CD4-positive, alpha-beta T cell (primary cell): ENCODE data around the gene GLIS1. TPM values are rescaled to one million over a fixed set of nuclear protein-coding genes. Genes with fewer than 3 reads are reported as not detected.

ENCODE experiments used
- ATAC-seq: fragments of 200-7000 bp; cut with Tn5 transposase; one replicate; pipeline ENCODE4 v1.10.0; 2022; ENCODE audit warnings: mild to moderate bottlenecking; ENCODE audit not compliant: poor library complexity
- CTCF ChIA-PET: fragments of 350-600 bp; sonication (Branson Sonifier 250); formaldehyde crosslinking; loops from one replicate; lab custom pipeline; 2021; ENCODE audit warnings: antibody characterized with exemption, inconsistent platforms; lab: Charles Lee
- POLR2A ChIA-PET: fragments of 350-600 bp; sonication (Branson Sonifier 250); formaldehyde crosslinking; loops from one replicate; lab custom pipeline; 2021; ENCODE audit warnings: antibody characterized with exemption, inconsistent platforms; lab: Charles Lee
- DNase-seq, 14 experiments: peaks; one replicate each; pipeline ENCODE4 v3.0.0-alpha.2; 2013 to 2020; ENCODE audit warnings: mixed read lengths in 2 of 14
- H3K27ac ChIP-seq, 2 donors: one replicate each; pipeline versions ENCODE4 v1.5.1 to v1.7.0; 2013; ENCODE audit warnings: low read length in 2 of 2, low read depth in 1 of 2, mild to moderate bottlenecking in 1 of 2
- H3K27me3 ChIP-seq, 2 experiments: 1 replicate in 1 of 2; 2 replicates in 1 of 2; pipeline versions ENCODE4 v1.6.1 to v1.7.0; 2013; ENCODE audit warnings: low read length in 2 of 2, control low read depth in 1 of 2, mild to moderate bottlenecking in 1 of 2, moderate library complexity in 1 of 2; ENCODE audit not compliant: insufficient read depth in 2 of 2, control insufficient read depth in 1 of 2
- H3K36me3 ChIP-seq: one replicate; pipeline ENCODE4 v1.6.1; 2013; ENCODE audit warnings: low read length, control low read depth; ENCODE audit not compliant: insufficient read depth
- H3K4me1 ChIP-seq: one replicate; pipeline ENCODE4 v1.6.1; 2013; ENCODE audit warnings: low read length, control low read depth; ENCODE audit not compliant: insufficient read depth
- H3K4me3 ChIP-seq: one replicate; pipeline ENCODE4 v1.5.1; 2013; ENCODE audit warnings: mild to moderate bottlenecking, low read length, moderate library complexity
- H3K9me3 ChIP-seq, 2 experiments: 1 replicate in 1 of 2; 2 replicates in 1 of 2; pipeline versions ENCODE4 v1.6.1 to v1.7.0; 2013; ENCODE audit warnings: low read length in 2 of 2, mild to moderate bottlenecking in 2 of 2, control low read depth in 1 of 2, moderate library complexity in 1 of 2; ENCODE audit not compliant: control insufficient read depth in 1 of 2, insufficient read depth in 1 of 2
- H3K27ac Mint-ChIP-seq: one replicate; pipeline ENCODE4 v1.8.0; 2020; ENCODE audit warnings: mixed read lengths
- H3K27me3 Mint-ChIP-seq: one replicate; pipeline ENCODE4 v1.8.0; 2021; ENCODE audit warnings: mixed read lengths
- H3K36me3 Mint-ChIP-seq: one replicate; pipeline ENCODE4 v1.8.0; 2021; ENCODE audit warnings: low read depth, mixed read lengths
- H3K4me1 Mint-ChIP-seq: one replicate; pipeline ENCODE4 v1.8.0; 2021; ENCODE audit warnings: low read depth, mixed read lengths
- H3K4me3 Mint-ChIP-seq: one replicate; pipeline ENCODE4 v1.8.0; 2020; ENCODE audit warnings: mild to moderate bottlenecking, mixed read lengths
- H3K9me3 Mint-ChIP-seq: one replicate; pipeline ENCODE4 v1.8.0; 2020; ENCODE audit warnings: mixed read lengths
- intact Hi-C, 2 experiments: fragments of 100-400 bp; cut with DNase I in 1 of 2; cut with micrococcal nuclease in 1 of 2; formaldehyde crosslinking; loops; one replicate each; pipeline versions ENCODE4 v1.15.1 to v1.9.0; 2023 to 2025; cut with DNase I, micrococcal nuclease
- total RNA-seq, 174 experiments: library from RNA in 2 of 174; stranded (reverse) in 2 of 174; gene quantifications; one replicate each; pipeline ENCODE4 v1.2.3 and lab custom pipeline; 2021 to 2026
- TF ChIP-seq, protein P1 (sequence below): fragments of 200-600 bp; IDR thresholded peaks from one replicate; pipeline ENCODE4 v1.8.0; 2022; ENCODE audit warnings: antibody characterized with exemption, mild to moderate bottlenecking

GLIS1 gene
- total RNA-seq, 2 experiments from 2014 or later = not detected

DNA sequence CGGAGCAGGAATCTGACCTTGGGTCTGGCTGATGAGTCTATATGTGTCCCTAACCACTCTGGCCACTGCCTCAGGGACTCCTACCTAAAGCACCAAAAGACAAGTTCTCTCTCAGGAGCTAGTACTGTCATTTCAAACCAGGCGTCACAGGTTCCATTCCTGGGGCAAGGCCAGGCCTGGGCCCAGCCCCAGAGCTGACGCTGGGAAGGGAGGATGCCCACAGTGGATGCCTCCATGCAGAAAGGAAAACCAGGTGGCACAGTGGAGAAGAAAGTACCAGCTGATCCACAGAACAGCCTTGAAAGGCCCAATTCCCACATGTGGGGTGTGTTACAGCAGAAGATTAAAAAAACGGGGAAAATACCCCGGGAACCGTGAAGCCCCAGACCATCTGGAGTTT is 202.4 kb downstream of the GLIS1 start:
- Mint-ChIP-seq H3K9me3 (no peaks in the 10 kb centered on the region), H3K36me3 (no peaks in the 10 kb centered on the region), H3K4me1 (no peaks in the 10 kb centered on the region), H3K4me3 (no peak overlapping the region), H3K27ac (no peak overlapping the region), H3K27me3 (no peaks in the 10 kb centered on the region)
- TF ChIP-seq, protein P1, sequence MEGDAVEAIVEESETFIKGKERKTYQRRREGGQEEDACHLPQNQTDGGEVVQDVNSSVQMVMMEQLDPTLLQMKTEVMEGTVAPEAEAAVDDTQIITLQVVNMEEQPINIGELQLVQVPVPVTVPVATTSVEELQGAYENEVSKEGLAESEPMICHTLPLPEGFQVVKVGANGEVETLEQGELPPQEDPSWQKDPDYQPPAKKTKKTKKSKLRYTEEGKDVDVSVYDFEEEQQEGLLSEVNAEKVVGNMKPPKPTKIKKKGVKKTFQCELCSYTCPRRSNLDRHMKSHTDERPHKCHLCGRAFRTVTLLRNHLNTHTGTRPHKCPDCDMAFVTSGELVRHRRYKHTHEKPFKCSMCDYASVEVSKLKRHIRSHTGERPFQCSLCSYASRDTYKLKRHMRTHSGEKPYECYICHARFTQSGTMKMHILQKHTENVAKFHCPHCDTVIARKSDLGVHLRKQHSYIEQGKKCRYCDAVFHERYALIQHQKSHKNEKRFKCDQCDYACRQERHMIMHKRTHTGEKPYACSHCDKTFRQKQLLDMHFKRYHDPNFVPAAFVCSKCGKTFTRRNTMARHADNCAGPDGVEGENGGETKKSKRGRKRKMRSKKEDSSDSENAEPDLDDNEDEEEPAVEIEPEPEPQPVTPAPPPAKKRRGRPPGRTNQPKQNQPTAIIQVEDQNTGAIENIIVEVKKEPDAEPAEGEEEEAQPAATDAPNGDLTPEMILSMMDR = no peak
- no peak for ATAC-seq
- no peak overlapping the region for H3K4me3 ChIP-seq
- H3K27me3 ChIP-seq = no peaks in the 10 kb centered on the region
- H3K4me1 ChIP-seq = no peaks in the 10 kb centered on the region
- POLR2A ChIA-PET = no interaction called here
- no peaks in the 10 kb centered on the region for H3K9me3 ChIP-seq
- DNase-seq = no peak
- no peak overlapping the region for H3K27ac ChIP-seq
- CTCF ChIA-PET = interaction anchor here (0.6 kb wide), 1 partner anchor 1700 kb away, joined by 3 read pairs; no protein-coding TSS in a partner anchor
- no peaks in the 10 kb centered on the region for H3K36me3 ChIP-seq
- intact Hi-C loops = no loop called here

DNA sequence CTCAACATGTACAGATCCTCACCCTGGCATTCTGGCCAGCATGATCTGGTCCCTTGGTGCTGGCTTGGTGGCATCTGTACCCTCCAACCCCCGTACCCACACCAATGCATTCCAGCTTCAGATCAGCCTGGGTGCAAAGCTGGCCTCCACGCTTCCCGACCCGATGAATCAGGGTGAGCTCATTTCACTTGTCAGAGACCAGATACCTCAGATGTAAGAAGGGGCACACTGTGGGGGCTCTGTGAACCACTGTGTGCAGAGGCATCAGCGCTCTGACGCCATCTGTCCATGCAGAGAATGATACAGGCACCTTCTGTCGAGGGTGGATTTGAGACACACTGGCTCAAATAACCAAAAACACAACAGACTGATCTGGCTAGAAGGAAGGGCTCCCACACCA is 203.1 kb downstream of the GLIS1 start:
- no peak for DNase-seq
- H3K9me3 Mint-ChIP-seq = no peaks in the 10 kb centered on the region
- no peaks in the 10 kb centered on the region for H3K27me3 ChIP-seq
- H3K4me1 Mint-ChIP-seq = no peaks in the 10 kb centered on the region
- H3K27ac Mint-ChIP-seq = no peak overlapping the region
- no peak overlapping the region for H3K27ac ChIP-seq
- no peak for ATAC-seq
- no peaks in the 10 kb centered on the region for H3K36me3 Mint-ChIP-seq
- H3K4me3 Mint-ChIP-seq = no peak overlapping the region
- H3K27me3 Mint-ChIP-seq = no peaks in the 10 kb centered on the region
- no peaks in the 10 kb centered on the region for H3K9me3 ChIP-seq
- no peak overlapping the region for H3K4me3 ChIP-seq
- TF ChIP-seq, protein P1 = no peak
- ChIA-PET POLR2A (no interaction called here), CTCF (no interaction called here)
- H3K36me3 ChIP-seq = no peaks in the 10 kb centered on the region
- intact Hi-C loops = no loop called here
- no peaks in the 10 kb centered on the region for H3K4me1 ChIP-seq

DNA sequence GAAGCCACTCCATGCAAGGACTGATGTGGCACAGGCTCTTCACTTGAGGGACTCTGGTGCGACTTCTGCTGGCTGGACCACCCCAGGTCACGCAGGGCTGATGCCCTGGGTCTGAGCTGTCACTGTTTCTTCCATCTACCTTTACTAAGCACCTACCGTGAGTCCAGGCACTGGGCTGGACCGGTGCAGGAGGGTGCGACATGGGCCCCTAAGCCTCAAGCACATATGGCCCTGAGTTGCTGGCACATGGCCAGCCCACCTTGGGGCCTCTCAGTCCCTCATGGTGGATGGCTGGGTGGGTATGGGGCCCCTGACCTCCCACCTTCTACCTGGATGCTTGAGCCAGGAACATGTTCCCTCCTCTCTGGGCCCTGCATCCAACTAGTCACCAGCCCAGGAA is 203.7 kb downstream of the GLIS1 start:
- no peaks in the 10 kb centered on the region for H3K4me1 ChIP-seq
- H3K36me3 Mint-ChIP-seq = no peaks in the 10 kb centered on the region
- no peak overlapping the region for H3K27ac ChIP-seq
- H3K4me1 Mint-ChIP-seq = no peaks in the 10 kb centered on the region
- ATAC-seq = no peak
- H3K27ac Mint-ChIP-seq = no peak overlapping the region
- no peaks in the 10 kb centered on the region for H3K27me3 Mint-ChIP-seq
- no peaks in the 10 kb centered on the region for H3K9me3 Mint-ChIP-seq
- no peaks in the 10 kb centered on the region for H3K36me3 ChIP-seq
- H3K4me3 Mint-ChIP-seq = no peak overlapping the region
- CTCF ChIA-PET = no interaction called here
- POLR2A ChIA-PET = no interaction called here
- H3K9me3 ChIP-seq = no peaks in the 10 kb centered on the region
- TF ChIP-seq, protein P1 = no peak
- H3K4me3 ChIP-seq = no peak overlapping the region
- intact Hi-C loops = no loop called here
- no peak for DNase-seq
- H3K27me3 ChIP-seq = no peaks in the 10 kb centered on the region
